IMR-90 (cell line): ENCODE data around the gene OSTN. TPM values are rescaled to one million over a fixed set of nuclear protein-coding genes. Genes with fewer than 3 reads are reported as not detected.

ENCODE experiments used
- ATAC-seq: fragments of 200-7000 bp; cut with Tn5 transposase; 2 replicates; pipeline ENCODE4 v1.9.1; 2020; ENCODE audit warnings: low read depth, mild to moderate bottlenecking, moderate library complexity
- BruUV-seq: library from RNA; stranded (reverse); fragments of 400-500 nt; replicated peaks from 2 replicates; lab custom pipeline; 2021; lab: Mats Ljungman, UMichigan
- CTCF ChIA-PET: fragments of 300-600 bp; formaldehyde crosslinking; extraction: SDS; loops from one replicate; lab custom pipeline; 2021; ENCODE audit warnings: antibody characterized with exemption; lab: Yijun Ruan, JAX
- POLR2A ChIA-PET: fragments of 300-600 bp; sonication (Branson Sonifier 250); formaldehyde crosslinking; loops from one replicate; lab custom pipeline; 2022; ENCODE audit warnings: antibody characterized with exemption; ENCODE audit not compliant: unreplicated experiment; lab: Charles Lee
- DNase-seq: peaks from one replicate; pipeline ENCODE4 v3.0.0; 2013
- H2AFZ ChIP-seq: replicated peaks from 2 replicates; pipeline ENCODE3; 2013; ENCODE audit warnings: low read length, mild to moderate bottlenecking; ENCODE audit not compliant: poor library complexity
- H2AK5ac ChIP-seq: 2 replicates; pipeline ENCODE4 v1.6.1; 2013; ENCODE audit warnings: low read depth, low read length, inconsistent platforms
- H2AK9ac ChIP-seq: replicated peaks from 2 replicates; pipeline ENCODE3; 2013; ENCODE audit warnings: mild to moderate bottlenecking, low read depth, low read length, moderate library complexity; ENCODE audit not compliant: poor library complexity
- H2BK120ac ChIP-seq: 2 replicates; pipeline ENCODE4 v1.6.1; 2013; ENCODE audit warnings: low read depth, low read length, inconsistent platforms
- H2BK15ac ChIP-seq: 3 replicates; pipeline ENCODE4 v1.6.1; 2013; ENCODE audit warnings: low read depth, low read length, inconsistent platforms
- H2BK20ac ChIP-seq: 2 replicates; pipeline ENCODE4 v1.6.1; 2013; ENCODE audit warnings: low read depth, mild to moderate bottlenecking, inconsistent platforms, low read length, moderate library complexity
- H2BK5ac ChIP-seq: 2 replicates; pipeline ENCODE4 v1.6.1; 2013; ENCODE audit warnings: mild to moderate bottlenecking, low read depth, low read length, inconsistent platforms; ENCODE audit not compliant: poor library complexity, severe bottlenecking
- H3K14ac ChIP-seq: replicated peaks from 2 replicates; pipeline ENCODE4 v1.6.1; 2013; ENCODE audit warnings: low read depth, low read length, inconsistent platforms
- H3K18ac ChIP-seq: 2 replicates; pipeline ENCODE4 v1.6.1; 2013; ENCODE audit warnings: low read depth, low read length, control low read depth
- H3K23ac ChIP-seq: 2 replicates; pipeline ENCODE4 v1.6.1; 2013; ENCODE audit warnings: low read depth, low read length, inconsistent platforms
- H3K27ac ChIP-seq: 2 replicates; pipeline ENCODE4 v1.5.1; 2013; ENCODE audit warnings: mild to moderate bottlenecking, control low read depth, low read length; ENCODE audit not compliant: insufficient read depth
- H3K27me3 ChIP-seq: 2 replicates; pipeline ENCODE4 v1.6.1; 2013; ENCODE audit warnings: low read length; ENCODE audit not compliant: control insufficient read depth, insufficient read depth
- H3K36me3 ChIP-seq: 2 replicates; pipeline ENCODE4 v1.6.1; 2013; ENCODE audit warnings: low read length, mixed read lengths; ENCODE audit not compliant: control insufficient read depth, insufficient read depth
- H3K4ac ChIP-seq: 2 replicates; pipeline ENCODE4 v1.6.1; 2013; ENCODE audit warnings: low read depth, low read length, inconsistent platforms
- H3K4me1 ChIP-seq: 2 replicates; pipeline ENCODE4 v1.6.1; 2013; ENCODE audit warnings: low read length, mixed read lengths; ENCODE audit not compliant: control insufficient read depth, insufficient read depth
- H3K4me2 ChIP-seq: 2 replicates; pipeline ENCODE4 v1.6.1; 2013; ENCODE audit warnings: low read depth, mild to moderate bottlenecking, control low read depth, low read length, moderate library complexity
- H3K4me3 ChIP-seq: 2 replicates; pipeline ENCODE4 v1.5.1; 2013; ENCODE audit warnings: low read depth, mild to moderate bottlenecking, control low read depth, low read length, moderate library complexity; ENCODE audit not compliant: insufficient read depth
- H3K56ac ChIP-seq: 2 replicates; pipeline ENCODE4 v1.6.1; 2013; ENCODE audit warnings: low read length, inconsistent platforms; ENCODE audit not compliant: insufficient read depth; ENCODE audit errors: extremely low read depth
- H3K79me1 ChIP-seq, 2 experiments: 2 replicates each; pipeline ENCODE4 v1.6.1; 2013; ENCODE audit warnings: low read length in 2 of 2, inconsistent platforms in 1 of 2, low read depth in 1 of 2
- H3K9ac ChIP-seq: 2 replicates; pipeline ENCODE4 v1.6.1; 2013; ENCODE audit warnings: low read depth, low read length, control low read depth
- H3K9me1 ChIP-seq: 2 replicates; pipeline ENCODE4 v1.6.1; 2013; ENCODE audit warnings: low read length, inconsistent platforms; ENCODE audit not compliant: insufficient read depth
- H3K9me3 ChIP-seq: 2 replicates; pipeline ENCODE4 v1.6.1; 2013; ENCODE audit warnings: low read length; ENCODE audit not compliant: control insufficient read depth, insufficient read depth
- H4K20me1 ChIP-seq: 2 replicates; pipeline ENCODE4 v1.6.1; 2013; ENCODE audit warnings: low read length, inconsistent platforms; ENCODE audit not compliant: insufficient read depth
- H4K5ac ChIP-seq: 2 replicates; pipeline ENCODE4 v1.6.1; 2013; ENCODE audit warnings: mild to moderate bottlenecking, low read depth, low read length, control low read depth
- H4K8ac ChIP-seq, 2 experiments: 2 replicates each; pipeline ENCODE4 v1.6.1; 2013; ENCODE audit warnings: low read depth in 2 of 2, low read length in 2 of 2, control low read depth in 1 of 2, inconsistent platforms in 1 of 2
- H4K91ac ChIP-seq: 2 replicates; pipeline ENCODE4 v1.6.1; 2013; ENCODE audit warnings: low read depth, low read length, inconsistent platforms; ENCODE audit not compliant: insufficient read depth
- BHLHE40 ChIP-seq: fragments of 150-350 bp; IDR thresholded peaks from 2 replicates; pipeline ENCODE4 v1.6.1; 2016; ENCODE audit warnings: mild to moderate bottlenecking, low read depth, low read length
- CEBPB ChIP-seq: IDR thresholded peaks from 2 replicates; pipeline ENCODE4 v1.6.1; 2012; ENCODE audit warnings: low read depth, low read length, improper control_type of control experiment
- CHD1 ChIP-seq: IDR thresholded peaks from 2 replicates; pipeline ENCODE4 v1.6.1; 2012; ENCODE audit warnings: low read depth, low read length, improper control_type of control experiment
- FOS ChIP-seq: fragments of 150-350 bp; IDR thresholded peaks from 2 replicates; pipeline ENCODE4 v1.6.1; 2016; ENCODE audit warnings: low read depth, low read length
- MAFK ChIP-seq: IDR thresholded peaks from 2 replicates; pipeline ENCODE4 v1.6.1; 2012; ENCODE audit warnings: low read depth, low read length, improper control_type of control experiment
- MAZ ChIP-seq: IDR thresholded peaks from 2 replicates; pipeline ENCODE4 v1.6.1; 2012; ENCODE audit warnings: low read depth, mild to moderate bottlenecking, low read length, improper control_type of control experiment, moderate library complexity, borderline replicate concordance
- MXI1 ChIP-seq: IDR thresholded peaks from 2 replicates; pipeline ENCODE4 v1.6.1; 2012; ENCODE audit warnings: low read depth, mild to moderate bottlenecking, low read length, moderate library complexity, borderline replicate concordance
- NFE2L2 ChIP-seq: fragments of 150-350 bp; IDR thresholded peaks from 2 replicates; pipeline ENCODE4 v1.6.1; 2016; ENCODE audit warnings: low read depth, mild to moderate bottlenecking, low read length
- POLR2A ChIP-seq: IDR thresholded peaks from 2 replicates; pipeline ENCODE4 v1.6.1; 2012; ENCODE audit warnings: mild to moderate bottlenecking, low read depth, low read length
- RAD21 ChIP-seq: IDR thresholded peaks from 2 replicates; pipeline ENCODE4 v1.6.1; 2012; ENCODE audit warnings: low read length, improper control_type of control experiment
- RCOR1 ChIP-seq: IDR thresholded peaks from 2 replicates; pipeline ENCODE4 v1.6.1; 2012; ENCODE audit warnings: mild to moderate bottlenecking, low read length, improper control_type of control experiment; ENCODE audit not compliant: insufficient replicate concordance
- RFX5 ChIP-seq: IDR thresholded peaks from 2 replicates; pipeline ENCODE4 v1.8.0; 2012; ENCODE audit warnings: low read depth, mild to moderate bottlenecking, low read length, moderate library complexity
- SMC3 ChIP-seq: fragments of 150-350 bp; IDR thresholded peaks from 2 replicates; pipeline ENCODE4 v1.6.1; 2016; ENCODE audit warnings: low read depth, mild to moderate bottlenecking, antibody characterized with exemption, low read length, moderate library complexity
- WGBS, 2 experiments: methylation state at CpG; one replicate each; pipeline versions ENCODE4 v1.1.5 to v1.1.7; 2013; ENCODE audit warnings: missing lambda C conversion rate in 2 of 2; ENCODE audit not compliant: insufficient read length in 1 of 2; ENCODE audit errors: extremely low coverage in 2 of 2; 5-methylcytosine and 5-hydroxymethylcytosine counted together
- dilution Hi-C: fragments of 300-500 bp; cut with HindIII; formaldehyde crosslinking; loops from one replicate; pipeline ENCODE4 v1.14.3; 2018; ENCODE audit warnings: low sequenced_read_pairs; ENCODE audit not compliant: unreplicated experiment
- in situ Hi-C: fragments of 300-500 bp; cut with MboI; formaldehyde crosslinking; loops from 3 replicates; pipeline ENCODE4 v1.14.3; 2019; ENCODE audit warnings: low sequenced_read_pairs, inconsistent platforms, mixed read lengths
- intact Hi-C: fragments of 100-400 bp; cut with micrococcal nuclease; formaldehyde crosslinking; loops from 2 replicates; pipeline ENCODE4 v1.10.0; 2022
- polyA plus RNA-seq, 3 experiments: library from polyadenylated mRNA; depleted of rRNA; stranded (reverse); fragments of >200 nt; gene quantifications; 2 replicates each; pipeline ENCODE4 v1.2.3, GENCODE V29; 2012; ENCODE audit warnings: low replicate concordance in 1 of 3
- total RNA-seq: library from RNA; depleted of rRNA; stranded (reverse); fragments of >200 nt; gene quantifications from 2 replicates; pipeline ENCODE4 v1.2.3, GENCODE V29; 2012
- TF ChIP-seq, protein P1 (sequence below): conservative IDR thresholded peaks from 2 replicates; pipeline ENCODE4 v1.5.1; 2012; ENCODE audit warnings: mild to moderate bottlenecking, low read depth, low read length, improper control_type of control experiment
- TF ChIP-seq, protein P2 (sequence below): fragments of 150-350 bp; IDR thresholded peaks from 2 replicates; pipeline ENCODE4 v1.6.1; 2017; ENCODE audit warnings: mild to moderate bottlenecking, antibody characterized with exemption, low read length, low read depth
- TF ChIP-seq, protein P3 (sequence below): fragments of 150-350 bp; IDR thresholded peaks from 2 replicates; pipeline ENCODE4 v1.6.1; 2016; ENCODE audit warnings: low read depth, mild to moderate bottlenecking, low read length, moderate library complexity, borderline replicate concordance

The OSTN gene
- total and polyA plus RNA-seq, 2 of the 4 experiments (the other 2 are of a cell fraction), result not detected

DNA sequence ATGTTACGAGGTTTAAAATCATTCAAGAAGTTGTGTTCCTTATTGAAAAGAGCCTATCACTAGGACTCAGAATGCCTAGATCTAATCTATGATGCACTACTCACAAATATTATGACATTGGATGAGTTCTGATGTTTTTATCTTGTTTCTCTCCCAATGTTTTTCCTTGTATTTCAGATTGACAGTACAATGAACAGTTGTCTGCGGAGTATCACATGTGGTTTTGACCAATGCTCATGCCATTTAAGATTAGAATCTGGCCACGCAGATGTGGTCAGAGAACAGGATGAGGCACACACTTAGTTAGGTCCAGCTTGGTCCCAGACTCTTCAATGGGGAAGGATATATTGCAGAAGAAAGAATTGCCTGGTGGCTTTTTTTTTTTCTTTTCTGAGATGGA is 104.6 kb downstream of the OSTN start:
- H3K4me1 ChIP-seq, result peaks cover 2% of the 10 kb centered on the region; the same call in 1 of the 2 replicates
- no peak overlapping the region for H3K4me3 ChIP-seq
- no peak overlapping the region for H2AK5ac ChIP-seq
- no peak overlapping the region for H2BK15ac ChIP-seq
- H3K14ac ChIP-seq, result no peak overlapping the region
- no peak overlapping the region for H2BK20ac ChIP-seq
- H3K18ac ChIP-seq, result no peak overlapping the region
- no peaks in the 10 kb centered on the region for H3K9me1 ChIP-seq
- WGBS, 2 experiments, result no CpG with 5 or more reads among the region's 3 CpGs
- no peak overlapping the region for H2AK9ac ChIP-seq
- H2BK5ac ChIP-seq, result no peak overlapping the region
- no peaks in the 10 kb centered on the region for H3K79me1 ChIP-seq
- H3K56ac ChIP-seq, result no peak overlapping the region
- no peak overlapping the region for H3K23ac ChIP-seq
- H4K91ac ChIP-seq, result no peak overlapping the region
- DNase-seq (no peak), ATAC-seq (no peak)
- H3K36me3 ChIP-seq, result no peaks in the 10 kb centered on the region
- no peaks in the 10 kb centered on the region for H4K20me1 ChIP-seq
- no peak overlapping the region for H3K4ac ChIP-seq
- H3K4me2 ChIP-seq, result no peak overlapping the region
- in situ Hi-C loops, result no loop called here
- dilution Hi-C loops, result no loop called here
- H4K5ac ChIP-seq, result no peak overlapping the region
- BruUV-seq, result no TSS peak
- TF ChIP-seq, protein P1, sequence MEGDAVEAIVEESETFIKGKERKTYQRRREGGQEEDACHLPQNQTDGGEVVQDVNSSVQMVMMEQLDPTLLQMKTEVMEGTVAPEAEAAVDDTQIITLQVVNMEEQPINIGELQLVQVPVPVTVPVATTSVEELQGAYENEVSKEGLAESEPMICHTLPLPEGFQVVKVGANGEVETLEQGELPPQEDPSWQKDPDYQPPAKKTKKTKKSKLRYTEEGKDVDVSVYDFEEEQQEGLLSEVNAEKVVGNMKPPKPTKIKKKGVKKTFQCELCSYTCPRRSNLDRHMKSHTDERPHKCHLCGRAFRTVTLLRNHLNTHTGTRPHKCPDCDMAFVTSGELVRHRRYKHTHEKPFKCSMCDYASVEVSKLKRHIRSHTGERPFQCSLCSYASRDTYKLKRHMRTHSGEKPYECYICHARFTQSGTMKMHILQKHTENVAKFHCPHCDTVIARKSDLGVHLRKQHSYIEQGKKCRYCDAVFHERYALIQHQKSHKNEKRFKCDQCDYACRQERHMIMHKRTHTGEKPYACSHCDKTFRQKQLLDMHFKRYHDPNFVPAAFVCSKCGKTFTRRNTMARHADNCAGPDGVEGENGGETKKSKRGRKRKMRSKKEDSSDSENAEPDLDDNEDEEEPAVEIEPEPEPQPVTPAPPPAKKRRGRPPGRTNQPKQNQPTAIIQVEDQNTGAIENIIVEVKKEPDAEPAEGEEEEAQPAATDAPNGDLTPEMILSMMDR, result no peak
- TF ChIP-seq FOS, result no peak
- no peak for TF ChIP-seq MXI1
- TF ChIP-seq MAZ, result no peak
- TF ChIP-seq POLR2A, result no peak
- no peak for TF ChIP-seq BHLHE40
- TF ChIP-seq MAFK, result no peak
- no peak for TF ChIP-seq CEBPB
- TF ChIP-seq RFX5, result no peak
- TF ChIP-seq, protein P2, sequence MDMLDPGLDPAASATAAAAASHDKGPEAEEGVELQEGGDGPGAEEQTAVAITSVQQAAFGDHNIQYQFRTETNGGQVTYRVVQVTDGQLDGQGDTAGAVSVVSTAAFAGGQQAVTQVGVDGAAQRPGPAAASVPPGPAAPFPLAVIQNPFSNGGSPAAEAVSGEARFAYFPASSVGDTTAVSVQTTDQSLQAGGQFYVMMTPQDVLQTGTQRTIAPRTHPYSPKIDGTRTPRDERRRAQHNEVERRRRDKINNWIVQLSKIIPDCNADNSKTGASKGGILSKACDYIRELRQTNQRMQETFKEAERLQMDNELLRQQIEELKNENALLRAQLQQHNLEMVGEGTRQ, result no peak
- no peak for TF ChIP-seq CHD1
- TF ChIP-seq RAD21, result no peak
- TF ChIP-seq RCOR1, result no peak
- TF ChIP-seq NFE2L2, result no peak
- no peak for TF ChIP-seq SMC3
- TF ChIP-seq, protein P3, sequence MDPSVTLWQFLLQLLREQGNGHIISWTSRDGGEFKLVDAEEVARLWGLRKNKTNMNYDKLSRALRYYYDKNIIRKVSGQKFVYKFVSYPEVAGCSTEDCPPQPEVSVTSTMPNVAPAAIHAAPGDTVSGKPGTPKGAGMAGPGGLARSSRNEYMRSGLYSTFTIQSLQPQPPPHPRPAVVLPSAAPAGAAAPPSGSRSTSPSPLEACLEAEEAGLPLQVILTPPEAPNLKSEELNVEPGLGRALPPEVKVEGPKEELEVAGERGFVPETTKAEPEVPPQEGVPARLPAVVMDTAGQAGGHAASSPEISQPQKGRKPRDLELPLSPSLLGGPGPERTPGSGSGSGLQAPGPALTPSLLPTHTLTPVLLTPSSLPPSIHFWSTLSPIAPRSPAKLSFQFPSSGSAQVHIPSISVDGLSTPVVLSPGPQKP, result no peak
- intact Hi-C loops, result no loop called here
- no peaks in the 10 kb centered on the region for H3K9me3 ChIP-seq
- no peak overlapping the region for H3K27ac ChIP-seq
- no peak overlapping the region for H3K9ac ChIP-seq
- H2BK120ac ChIP-seq, result no peak overlapping the region
- no peak overlapping the region for H2AFZ ChIP-seq
- H3K27me3 ChIP-seq, result no peaks in the 10 kb centered on the region
- CTCF ChIA-PET, result no interaction called here
- POLR2A ChIA-PET, result no interaction called here
- no peak overlapping the region for H4K8ac ChIP-seq
